Activated CD4-positive, alpha-beta T cell treated with anti-CD3 and anti-CD28 coated beads, Interleukin-2, amount 50 U/mL, for 16 hours (primary cell): ENCODE measurements around the gene MYADM.

Experiments used
- DNase-seq: peaks from one replicate; pipeline ENCODE4 v3.0.0-alpha.2; 2020

Gene MYADM

GRCh38 chr19:53892301-53892980 lies 24.8 kb downstream of the MYADM start:
- no peak for DNase-seq

- no peak for DNase-seq
Observed at GRCh38 chr19:53892981-53893325, 25.3 kb downstream of the MYADM start.

- no peak for DNase-seq
Observed at GRCh38 chr19:53894707-53895106, 27.0 kb downstream of the MYADM start.

- DNase-seq = no peak
Observed at GRCh38 chr19:53896682-53897081, 29.0 kb downstream of the MYADM start.

GRCh38 chr19:53897459-53897858 lies 29.8 kb downstream of the MYADM start:
- DNase-seq = no peak

GRCh38 chr19:53898166-53898565 lies 30.5 kb downstream of the MYADM start:
- DNase-seq = no peak

GRCh38 chr19:53898636-53899341 lies 31.1 kb downstream of the MYADM start:
- DNase-seq = no peak

- DNase-seq = no peak
Observed at GRCh38 chr19:53900191-53900860, 32.6 kb downstream of the MYADM start.

GRCh38 chr19:53903055-53903680 lies 35.5 kb downstream of the MYADM start:
- no peak for DNase-seq

GRCh38 chr19:53904909-53905308 lies 37.2 kb downstream of the MYADM start:
- DNase-seq = no peak

GRCh38 chr19:53905787-53906186 lies 38.1 kb downstream of the MYADM start:
- DNase-seq = no peak

GRCh38 chr19:53906211-53907192 lies 38.8 kb downstream of the MYADM start:
- peak; percentile 60 for DNase-seq

GRCh38 chr19:53907193-53907581 lies 39.5 kb downstream of the MYADM start:
- DNase-seq = no peak

GRCh38 chr19:53907690-53908089 lies 40.0 kb downstream of the MYADM start:
- no peak for DNase-seq

GRCh38 chr19:53908106-53908934 lies 40.6 kb downstream of the MYADM start:
- DNase-seq = peak; percentile 76

- DNase-seq = no peak
Observed at GRCh38 chr19:53908935-53909415, 41.3 kb downstream of the MYADM start, which contains the start of gene CACNG7. TSS of gene CACNG7 (plus strand) at chr19:53909278. CDS start at chr19:53912832, 3,554 bp downstream.

- no peak for DNase-seq
Observed at GRCh38 chr19:53909471-53910169, 41.9 kb downstream of the MYADM start.

- no peak for DNase-seq
Observed at GRCh38 chr19:53910170-53910518, 42.5 kb downstream of the MYADM start.

GRCh38 chr19:53912653-53913052 lies 45.0 kb downstream of the MYADM start:
- DNase-seq = no peak

- DNase-seq = no peak
Observed at GRCh38 chr19:53915000-53915399, 47.3 kb downstream of the MYADM start.

GRCh38 chr19:53916004-53916403 lies 48.3 kb downstream of the MYADM start:
- no peak for DNase-seq
